Ishikawa (cell line): ENCODE measurements around the gene SRPK2.

Source experiments
- CEBPB ChIP-seq: IDR thresholded peaks from 2 replicates; pipeline ENCODE4 v1.6.1; 2012
- CREB1 ChIP-seq: IDR thresholded peaks from 2 replicates; pipeline ENCODE4 v1.6.1; 2012; ENCODE audit warnings: low read depth
- EGR1 ChIP-seq: IDR thresholded peaks from 2 replicates; pipeline ENCODE4 v1.6.1; 2012
- EP300 ChIP-seq: IDR thresholded peaks from 2 replicates; pipeline ENCODE4 v1.6.1; 2012; ENCODE audit warnings: borderline replicate concordance
- FOXM1 ChIP-seq: IDR thresholded peaks from 2 replicates; pipeline ENCODE4 v1.6.1; 2012; ENCODE audit warnings: low read depth, borderline replicate concordance
- NFIC ChIP-seq: IDR thresholded peaks from 2 replicates; pipeline ENCODE4 v1.6.1; 2012
- RAD21 ChIP-seq: IDR thresholded peaks from 2 replicates; pipeline ENCODE4 v1.6.1; 2012; ENCODE audit warnings: low read depth
- TAF1 ChIP-seq: IDR thresholded peaks from 2 replicates; pipeline ENCODE4 v1.6.1; 2012; ENCODE audit warnings: low read depth, mild to moderate bottlenecking
- TCF12 ChIP-seq: IDR thresholded peaks from 2 replicates; pipeline ENCODE4 v1.6.1; 2012; ENCODE audit warnings: low read depth
- TEAD4 ChIP-seq: IDR thresholded peaks from 2 replicates; pipeline ENCODE4 v1.6.1; 2012
- YY1 ChIP-seq: IDR thresholded peaks from 2 replicates; pipeline ENCODE4 v1.6.1; 2012; ENCODE audit warnings: low read depth
- ZBTB7A ChIP-seq: IDR thresholded peaks from 2 replicates; pipeline ENCODE4 v1.6.1; 2012; ENCODE audit warnings: low read depth
- TF ChIP-seq, protein P1 (sequence below): IDR thresholded peaks from 2 replicates; pipeline ENCODE4 v1.6.1; 2012; ENCODE audit warnings: low read depth, mild to moderate bottlenecking
- TF ChIP-seq, protein P2 (sequence below): IDR thresholded peaks from 2 replicates; pipeline ENCODE4 v1.6.1; 2012
- TF ChIP-seq, protein P3 (sequence below): IDR thresholded peaks from 2 replicates; pipeline ENCODE4 v1.6.1; 2012

SRPK2 gene

DNA sequence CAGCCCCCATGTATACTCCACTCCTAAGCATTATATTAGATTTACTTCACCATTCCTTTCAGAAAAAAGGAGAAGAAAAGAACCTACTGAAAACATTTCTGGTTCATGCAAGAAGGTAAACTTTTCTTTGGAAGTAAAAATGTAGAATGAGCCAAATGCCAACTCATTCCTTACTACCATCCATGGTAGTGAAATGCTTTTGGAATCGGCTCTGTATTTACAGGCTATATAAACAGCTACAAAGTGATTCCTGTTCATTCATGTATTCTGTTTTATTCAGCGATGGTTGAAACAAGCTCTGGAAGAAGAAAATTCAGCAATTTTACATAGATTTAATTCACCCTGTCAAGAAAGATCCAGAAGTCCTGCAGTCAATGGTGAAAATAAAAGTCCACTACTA is 283.1 kb downstream of the SRPK2 start:
- TF ChIP-seq CREB1 = no peak
- TF ChIP-seq TAF1 = no peak
- TF ChIP-seq CEBPB = no peak
- no peak for TF ChIP-seq ZBTB7A
- no peak for TF ChIP-seq EP300
- TF ChIP-seq TCF12 = no peak
- TF ChIP-seq NFIC = no peak
- TF ChIP-seq, protein P1, sequence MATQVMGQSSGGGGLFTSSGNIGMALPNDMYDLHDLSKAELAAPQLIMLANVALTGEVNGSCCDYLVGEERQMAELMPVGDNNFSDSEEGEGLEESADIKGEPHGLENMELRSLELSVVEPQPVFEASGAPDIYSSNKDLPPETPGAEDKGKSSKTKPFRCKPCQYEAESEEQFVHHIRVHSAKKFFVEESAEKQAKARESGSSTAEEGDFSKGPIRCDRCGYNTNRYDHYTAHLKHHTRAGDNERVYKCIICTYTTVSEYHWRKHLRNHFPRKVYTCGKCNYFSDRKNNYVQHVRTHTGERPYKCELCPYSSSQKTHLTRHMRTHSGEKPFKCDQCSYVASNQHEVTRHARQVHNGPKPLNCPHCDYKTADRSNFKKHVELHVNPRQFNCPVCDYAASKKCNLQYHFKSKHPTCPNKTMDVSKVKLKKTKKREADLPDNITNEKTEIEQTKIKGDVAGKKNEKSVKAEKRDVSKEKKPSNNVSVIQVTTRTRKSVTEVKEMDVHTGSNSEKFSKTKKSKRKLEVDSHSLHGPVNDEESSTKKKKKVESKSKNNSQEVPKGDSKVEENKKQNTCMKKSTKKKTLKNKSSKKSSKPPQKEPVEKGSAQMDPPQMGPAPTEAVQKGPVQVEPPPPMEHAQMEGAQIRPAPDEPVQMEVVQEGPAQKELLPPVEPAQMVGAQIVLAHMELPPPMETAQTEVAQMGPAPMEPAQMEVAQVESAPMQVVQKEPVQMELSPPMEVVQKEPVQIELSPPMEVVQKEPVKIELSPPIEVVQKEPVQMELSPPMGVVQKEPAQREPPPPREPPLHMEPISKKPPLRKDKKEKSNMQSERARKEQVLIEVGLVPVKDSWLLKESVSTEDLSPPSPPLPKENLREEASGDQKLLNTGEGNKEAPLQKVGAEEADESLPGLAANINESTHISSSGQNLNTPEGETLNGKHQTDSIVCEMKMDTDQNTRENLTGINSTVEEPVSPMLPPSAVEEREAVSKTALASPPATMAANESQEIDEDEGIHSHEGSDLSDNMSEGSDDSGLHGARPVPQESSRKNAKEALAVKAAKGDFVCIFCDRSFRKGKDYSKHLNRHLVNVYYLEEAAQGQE = no peak
- no peak for TF ChIP-seq TEAD4

DNA sequence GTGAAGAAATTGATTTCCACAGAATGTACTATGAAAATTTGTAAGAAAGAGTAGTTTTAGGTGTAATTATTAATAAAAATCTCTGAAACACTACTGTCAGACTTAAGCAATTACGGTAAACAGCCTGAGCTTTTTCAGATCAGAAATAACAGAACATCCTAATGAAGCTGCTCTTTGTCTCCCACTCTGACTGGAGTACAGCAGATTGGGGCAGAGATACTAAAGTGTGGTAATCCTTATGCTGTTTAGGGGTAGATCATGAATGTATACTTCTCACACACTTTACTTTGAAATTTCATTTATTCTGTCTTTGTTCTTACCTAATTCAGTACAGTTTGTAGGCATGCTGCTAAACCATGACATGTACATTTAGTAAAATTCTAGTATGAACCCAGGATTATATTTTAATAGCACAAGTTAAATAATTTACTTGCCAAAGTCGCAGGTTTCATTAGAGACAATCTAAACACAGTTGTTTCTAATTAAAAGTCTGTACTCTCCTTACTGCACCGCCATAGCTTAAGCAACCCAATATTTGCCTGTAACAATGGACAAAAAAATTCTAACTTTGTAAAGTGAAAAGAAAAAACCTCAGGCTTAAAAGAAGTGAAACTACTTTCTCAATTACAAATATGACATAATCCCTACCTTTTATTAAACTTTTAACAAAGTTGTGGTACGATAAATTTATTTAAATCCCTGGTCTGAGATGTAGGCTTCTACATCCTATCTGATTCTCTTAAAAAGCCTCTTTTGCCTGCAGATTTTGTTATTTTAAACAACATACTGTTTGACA is 286.0 kb downstream of the SRPK2 start:
- TF ChIP-seq EP300 = no peak
- TF ChIP-seq TEAD4 = no peak

DNA sequence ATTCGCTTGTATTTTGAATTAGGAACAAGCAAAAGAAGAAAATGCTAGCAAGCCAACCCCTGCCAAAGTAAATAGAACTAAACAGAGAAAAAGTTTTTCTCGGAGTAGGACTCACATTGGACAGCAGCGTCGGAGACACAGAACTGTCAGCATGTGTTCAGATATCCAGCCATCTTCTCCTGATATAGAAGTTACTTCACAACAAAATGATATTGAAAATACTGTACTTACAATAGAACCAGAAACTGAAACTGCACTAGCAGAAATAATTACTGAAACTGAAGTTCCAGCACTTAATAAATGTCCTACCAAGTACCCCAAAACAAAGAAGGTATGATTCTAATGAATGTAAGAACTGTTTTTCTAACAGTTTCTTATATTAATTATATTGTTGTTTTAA is 286.9 kb downstream of the SRPK2 start:
- TF ChIP-seq CREB1 (no peak), EP300 (no peak), FOXM1 (no peak), EGR1 (no peak), CEBPB (no peak), ZBTB7A (no peak), NFIC (no peak), RAD21 (no peak), TEAD4 (no peak), YY1 (no peak), TCF12 (no peak), TAF1 (no peak)
- TF ChIP-seq, protein P2, sequence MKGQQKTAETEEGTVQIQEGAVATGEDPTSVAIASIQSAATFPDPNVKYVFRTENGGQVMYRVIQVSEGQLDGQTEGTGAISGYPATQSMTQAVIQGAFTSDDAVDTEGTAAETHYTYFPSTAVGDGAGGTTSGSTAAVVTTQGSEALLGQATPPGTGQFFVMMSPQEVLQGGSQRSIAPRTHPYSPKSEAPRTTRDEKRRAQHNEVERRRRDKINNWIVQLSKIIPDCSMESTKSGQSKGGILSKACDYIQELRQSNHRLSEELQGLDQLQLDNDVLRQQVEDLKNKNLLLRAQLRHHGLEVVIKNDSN = no peak
- TF ChIP-seq, protein P1 = no peak
- TF ChIP-seq, protein P3, sequence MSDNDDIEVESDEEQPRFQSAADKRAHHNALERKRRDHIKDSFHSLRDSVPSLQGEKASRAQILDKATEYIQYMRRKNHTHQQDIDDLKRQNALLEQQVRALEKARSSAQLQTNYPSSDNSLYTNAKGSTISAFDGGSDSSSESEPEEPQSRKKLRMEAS = no peak

DNA sequence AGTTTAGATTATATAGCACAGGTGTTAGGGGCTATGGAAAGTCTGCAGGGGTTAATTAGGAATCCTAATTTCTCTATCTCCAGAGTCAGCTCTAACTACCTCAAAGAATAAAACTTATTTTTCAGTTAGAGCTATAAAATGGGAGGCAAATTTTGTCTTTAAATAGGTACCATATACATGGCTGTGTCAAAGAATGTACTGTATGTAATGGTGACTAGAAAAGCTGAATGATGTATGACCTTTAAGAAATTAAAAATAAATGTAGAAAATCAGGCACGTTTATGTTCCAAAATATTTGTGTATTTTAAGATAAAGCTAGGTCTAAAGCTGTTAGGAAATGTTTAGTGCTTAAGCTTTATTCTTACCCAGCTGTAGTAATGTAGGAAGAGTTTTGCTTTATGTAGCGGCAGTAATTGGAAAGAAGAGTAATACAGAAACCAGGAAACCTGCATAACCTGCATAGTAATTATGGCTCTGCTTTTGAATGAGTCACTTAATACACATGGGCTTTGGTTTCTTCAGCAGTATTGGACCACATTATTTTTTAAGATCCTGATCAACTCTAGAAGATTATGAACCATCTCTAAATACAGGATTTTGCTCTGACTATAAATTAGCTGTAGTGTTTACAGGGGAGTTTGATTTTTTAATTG is 289.7 kb downstream of the SRPK2 start:
- no peak for TF ChIP-seq FOXM1
- TF ChIP-seq CEBPB = no peak
- TF ChIP-seq, protein P2 = no peak
- TF ChIP-seq RAD21 = no peak
- TF ChIP-seq CREB1 = no peak
- TF ChIP-seq TCF12 = no peak
- no peak for TF ChIP-seq EGR1
- TF ChIP-seq, protein P3 = no peak
- no peak for TF ChIP-seq NFIC

DNA sequence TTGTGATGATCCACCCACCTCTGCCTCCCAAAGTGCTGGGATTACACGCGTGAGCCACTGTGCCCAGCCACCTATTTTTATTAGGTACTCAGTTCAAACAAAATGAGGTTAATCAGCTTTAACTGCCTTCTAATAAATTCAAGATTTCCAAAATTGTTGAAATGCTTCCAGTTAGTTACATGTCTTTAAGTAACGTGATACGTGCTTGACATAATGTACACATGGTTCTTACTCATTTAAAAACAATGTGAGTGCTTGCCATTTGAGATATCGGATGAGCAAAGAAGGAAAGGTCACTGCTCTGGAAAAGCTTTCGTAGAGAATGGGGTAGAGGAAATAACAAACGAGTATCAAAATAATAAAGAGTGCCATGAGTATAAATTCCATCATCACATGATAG is 291.1 kb downstream of the SRPK2 start:
- TF ChIP-seq NFIC = 0 out of 2 replicates have a peak, but pooled peaks have one; percentile 16
- TF ChIP-seq, protein P3 = peak; percentile 29; the same call in 1 of the 2 replicates
- TF ChIP-seq, protein P1 = no peak
- no peak for TF ChIP-seq EGR1
- no peak for TF ChIP-seq RAD21
- no peak for TF ChIP-seq EP300
- TF ChIP-seq CEBPB = 0 out of 2 replicates have a peak, but pooled peaks have one; percentile 15
- no peak for TF ChIP-seq CREB1
- TF ChIP-seq, protein P2 = no peak
- TF ChIP-seq FOXM1 = no peak
- no peak for TF ChIP-seq TAF1
- no peak for TF ChIP-seq TCF12
- TF ChIP-seq TEAD4 = peak; percentile 66
- TF ChIP-seq YY1 = no peak
- TF ChIP-seq ZBTB7A = no peak
